Activated T-cell treated with anti-CD3 and anti-CD28 coated beads for 4 hours (primary cell): ENCODE results near the gene TNNT3.
"Not testable (repeated sequence)": the region's sequence is repeated elsewhere in the genome, so short reads cannot be mapped to it uniquely, and the experiment has no call there.

ENCODE experiments used
- DNase-seq: peaks from one replicate; pipeline ENCODE4 v3.0.0-alpha.2; 2020

TNNT3 gene

DNA sequence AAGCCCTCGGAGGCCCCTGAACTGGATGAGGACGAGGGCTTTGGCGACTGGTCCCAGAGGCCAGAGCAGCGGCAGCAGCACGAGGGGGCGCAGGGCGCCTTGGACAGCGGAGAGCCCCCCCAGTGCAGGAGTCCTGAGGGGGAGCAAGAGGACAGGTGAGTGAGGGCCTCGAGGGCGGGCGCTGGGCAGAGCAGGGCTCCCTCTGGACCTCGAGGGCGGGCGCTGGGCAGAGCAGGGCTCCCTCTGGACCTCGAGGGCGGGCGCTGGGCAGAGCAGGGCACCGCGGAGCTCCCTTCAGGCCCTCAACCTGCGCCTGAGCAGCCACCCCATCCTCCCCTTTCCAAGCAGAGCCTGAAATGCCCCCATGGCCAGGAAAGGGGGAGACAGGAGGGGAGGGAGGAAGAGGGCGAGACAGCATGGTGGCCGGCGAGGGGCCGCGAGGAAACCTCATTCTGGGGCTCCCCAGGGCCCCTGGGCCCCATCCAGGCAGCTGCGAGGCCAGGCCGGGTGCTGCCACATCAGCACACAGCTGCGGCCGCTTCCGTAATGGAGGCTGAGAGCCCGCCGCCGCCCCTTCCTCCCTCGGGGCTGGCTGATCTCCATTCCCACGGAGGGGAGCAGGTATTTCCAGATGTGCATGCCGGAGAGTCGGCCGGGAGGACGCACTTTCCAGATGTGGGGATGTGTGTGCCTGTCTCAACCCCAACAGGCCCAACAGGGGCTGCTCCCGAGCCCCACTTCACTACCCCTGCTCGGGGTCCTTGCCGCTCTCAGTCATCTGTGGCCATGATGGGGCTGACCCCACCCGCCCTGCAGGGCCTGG, 37.9 kb upstream of the TNNT3 start:
- no peak for DNase-seq

- peak; percentile 67 for DNase-seq
Observed at GRCh38 chr11:1882265-1883238, 37.0 kb upstream of the TNNT3 start.

GRCh38 chr11:1883346-1884302, 35.9 kb upstream of the TNNT3 start:
- DNase-seq = no peak

- no peak for DNase-seq
Observed at GRCh38 chr11:1884303-1884700, 35.2 kb upstream of the TNNT3 start.

- DNase-seq = not testable (repeated sequence)
Observed at GRCh38 chr11:1886551-1886950, 33.0 kb upstream of the TNNT3 start.

DNA sequence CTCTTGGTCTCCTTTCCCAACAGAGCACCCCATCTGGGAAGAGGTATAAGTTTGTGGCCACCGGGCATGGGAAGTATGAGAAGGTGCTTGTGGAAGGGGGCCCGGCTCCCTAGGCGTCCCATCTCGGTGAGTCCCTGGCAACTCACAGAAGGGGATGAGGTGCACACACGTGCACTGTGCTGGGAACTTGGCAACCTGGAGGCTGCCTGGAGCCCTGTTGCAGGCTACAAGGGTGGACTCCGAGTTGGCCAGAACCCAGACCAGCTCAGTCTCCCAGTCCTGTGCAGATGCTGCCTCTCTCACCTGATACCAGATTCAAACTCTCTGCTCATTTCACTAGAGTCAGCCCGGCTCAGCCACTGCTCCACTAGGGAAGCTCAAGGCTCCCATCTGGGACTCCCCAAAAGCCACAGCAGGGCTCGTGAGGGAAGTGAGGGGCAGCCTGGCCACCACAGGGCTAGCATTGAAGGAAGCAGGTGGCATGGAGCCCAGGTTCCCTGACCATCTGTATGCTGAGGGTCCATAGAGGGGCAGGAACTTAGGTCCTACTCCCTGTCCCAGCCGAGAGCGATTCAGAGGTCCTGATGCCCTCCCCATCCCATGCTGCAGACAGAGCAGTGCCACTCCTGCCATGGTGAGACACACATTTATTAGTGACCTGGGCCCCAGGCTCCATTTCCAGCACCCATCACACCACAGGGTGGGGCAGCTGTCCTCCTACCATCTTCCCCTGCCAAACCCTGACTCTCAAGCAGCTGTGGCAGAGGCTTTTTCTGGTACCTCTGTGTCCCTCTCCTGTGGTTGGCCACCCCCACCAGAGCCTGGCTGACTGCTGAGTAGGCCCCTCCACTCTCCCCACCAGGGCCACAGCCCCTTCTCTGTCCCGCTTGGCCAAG, 31.8 kb upstream of the TNNT3 start:
- no peak for DNase-seq

GRCh38 chr11:1888347-1888753, 31.2 kb upstream of the TNNT3 start:
- no peak for DNase-seq

- no peak for DNase-seq
Observed at GRCh38 chr11:1888811-1889210, 30.7 kb upstream of the TNNT3 start.

DNA sequence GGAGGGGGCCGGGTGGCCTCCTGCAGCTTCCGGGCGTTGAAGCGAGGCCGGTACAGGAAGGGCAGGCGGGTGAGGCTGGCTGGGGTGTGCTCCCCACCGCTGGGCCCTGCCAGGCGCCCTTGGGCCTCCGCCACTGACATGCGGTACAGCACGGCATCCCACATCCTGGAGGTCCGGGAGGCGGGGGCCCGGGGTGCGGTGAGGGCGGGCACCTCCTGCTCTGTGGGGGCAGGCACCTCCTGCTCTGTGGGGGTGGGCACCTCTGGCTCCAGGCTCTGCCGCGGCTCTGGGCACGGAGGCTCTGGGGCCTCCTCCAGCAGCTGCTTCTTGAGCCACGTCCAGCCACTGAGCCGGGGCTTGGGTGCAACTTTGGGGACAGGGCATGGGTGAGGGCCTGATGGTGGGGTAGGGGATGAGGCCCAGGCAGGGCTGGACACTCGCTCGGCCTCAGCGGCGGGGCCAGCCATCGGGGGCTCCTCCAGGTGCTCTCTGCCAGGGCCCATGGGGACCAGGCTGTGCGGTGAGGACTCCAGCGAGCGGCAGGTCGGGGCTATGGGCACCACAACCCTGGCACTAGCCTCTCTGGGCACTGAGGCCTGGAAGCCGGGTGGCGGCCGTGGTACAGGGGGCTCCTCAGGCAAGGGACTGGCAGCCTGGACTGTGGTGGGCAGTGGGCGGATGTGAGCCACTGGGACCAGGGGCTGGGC, 30.1 kb upstream of the TNNT3 start:
- DNase-seq = peak; percentile 36

GRCh38 chr11:1889941-1890855, 29.3 kb upstream of the TNNT3 start:
- DNase-seq = no peak

DNA sequence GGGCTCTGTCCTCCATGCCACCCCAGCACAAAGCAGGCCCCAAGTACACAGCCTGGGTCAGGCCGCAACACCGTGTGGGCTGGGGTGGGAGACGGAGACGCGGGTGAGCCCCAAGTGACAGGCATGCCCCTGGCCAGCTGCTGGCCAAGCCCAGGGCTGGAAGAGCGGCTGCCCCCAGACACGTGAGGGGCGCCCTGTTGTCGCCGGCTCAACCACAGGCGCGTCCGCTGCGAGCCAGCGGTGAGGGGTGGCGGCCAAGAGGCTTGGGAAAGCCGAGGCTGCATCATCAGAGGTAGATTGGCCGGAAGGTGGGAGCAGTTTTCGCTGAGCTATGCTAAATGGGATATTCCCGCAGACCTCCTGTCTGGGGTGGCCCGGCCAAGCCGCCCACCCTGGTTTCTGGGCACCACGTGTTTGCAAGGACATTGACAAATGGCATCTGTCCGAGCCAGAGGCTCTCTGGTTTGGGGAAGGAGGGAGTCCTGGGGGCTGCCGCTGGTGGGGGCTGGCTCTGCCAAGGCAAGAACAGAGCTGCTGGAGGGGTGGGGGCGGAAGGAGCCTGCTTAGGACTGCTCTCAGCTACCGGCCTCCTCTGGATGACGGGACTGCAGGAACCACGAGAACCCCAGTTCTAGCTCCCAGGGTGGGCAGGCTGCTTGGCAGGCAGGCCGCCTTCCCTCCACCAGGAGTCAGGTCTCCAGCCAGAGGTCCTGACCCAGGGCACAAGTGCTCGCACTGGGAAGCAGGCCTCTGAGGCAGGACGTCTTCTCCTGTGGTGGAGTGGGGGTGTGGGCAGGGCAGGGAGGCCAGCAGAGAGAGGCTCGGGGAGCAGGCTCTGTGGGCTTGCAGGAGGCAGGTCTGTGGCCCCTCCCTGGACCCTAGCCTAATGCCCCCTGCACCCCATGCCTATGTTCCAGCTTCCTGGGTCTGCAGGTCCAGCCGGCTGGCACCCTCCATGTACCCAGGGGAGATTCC, 28.4 kb upstream of the TNNT3 start:
- DNase-seq = no peak

DNA sequence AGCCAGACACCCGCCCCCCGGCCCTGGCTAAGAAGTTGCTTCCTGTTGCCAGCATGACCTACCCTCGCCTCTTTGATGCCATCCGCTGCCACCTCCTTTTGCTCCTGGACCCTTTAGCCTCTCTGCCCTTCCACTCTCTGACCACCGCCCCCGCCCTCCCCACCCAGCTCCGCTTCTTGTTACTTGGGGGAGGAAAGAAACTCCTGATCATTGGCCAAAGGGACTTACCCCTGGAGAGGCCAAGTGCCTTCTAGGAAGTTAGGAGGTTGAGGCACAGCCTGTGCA, 27.7 kb upstream of the TNNT3 start, which contains the start of gene PRR33:
Gene PRR33, minus strand, starts transcription at position 65 of the 285 bp plus-strand sequence. CDS start 1,311 bp downstream, outside the sequence.
- no peak for DNase-seq

DNA sequence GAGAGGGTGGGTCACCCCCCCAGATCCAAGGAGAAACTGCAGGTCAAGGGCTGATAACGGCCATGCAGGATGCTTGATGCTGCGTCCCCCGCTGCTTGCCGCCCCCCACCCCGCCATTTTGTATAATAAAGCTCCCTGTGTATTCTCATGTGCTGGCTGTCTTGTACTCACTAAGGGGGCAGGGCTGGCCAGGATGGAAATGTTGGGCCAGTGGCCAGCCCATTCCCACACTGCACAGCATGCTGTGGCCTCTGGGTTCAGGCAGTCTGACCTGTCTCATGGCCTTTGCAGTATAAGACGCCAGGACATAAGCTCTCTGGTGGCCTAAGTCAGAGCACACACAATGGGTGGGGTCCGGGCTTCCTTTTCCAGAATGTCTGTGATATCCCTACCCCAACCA, 27.4 kb upstream of the TNNT3 start:
- DNase-seq = no peak

DNA sequence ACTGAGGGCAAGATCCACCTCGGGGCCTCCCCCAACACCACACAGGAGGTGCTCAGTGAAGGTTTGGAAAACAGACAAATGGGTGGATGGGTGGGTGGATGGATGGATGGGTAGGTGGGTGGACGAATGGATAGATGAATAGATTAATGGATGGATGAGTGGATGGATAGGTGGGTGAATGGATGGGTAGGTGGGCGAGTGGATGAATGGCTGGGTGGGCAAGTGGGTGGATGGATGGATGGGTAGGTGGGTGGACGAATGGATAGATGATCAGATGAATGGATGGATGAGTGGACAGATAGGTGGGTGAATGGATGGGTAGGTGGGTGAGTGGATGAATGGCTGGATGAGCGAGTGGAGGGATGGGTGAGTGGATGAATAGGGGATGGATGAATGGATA, 26.9 kb upstream of the TNNT3 start:
- DNase-seq = no peak

- DNase-seq = no peak
Observed at GRCh38 chr11:1893581-1894359, 25.7 kb upstream of the TNNT3 start.

DNA sequence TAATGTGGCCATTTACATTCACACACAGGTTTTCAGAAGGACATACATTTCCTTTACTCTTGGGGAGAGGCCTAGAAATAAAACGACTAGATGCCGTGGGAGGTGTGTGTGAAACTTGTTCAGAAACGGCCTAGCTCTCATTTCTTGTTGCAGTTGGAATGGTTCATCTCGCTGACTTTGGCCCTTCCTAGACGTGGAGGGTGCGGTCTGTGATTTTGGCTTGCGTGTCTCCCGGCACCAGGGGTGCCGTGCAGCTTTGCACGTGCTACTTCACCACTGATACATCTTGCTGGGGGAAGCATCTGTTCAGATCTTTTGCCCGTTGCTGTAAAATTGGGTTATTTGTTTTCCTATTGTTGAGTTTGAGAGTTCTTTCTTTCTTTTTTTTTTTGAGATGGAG, 24.7 kb upstream of the TNNT3 start:
- no peak for DNase-seq

- no peak for DNase-seq
Observed at GRCh38 chr11:1896468-1896867, 23.0 kb upstream of the TNNT3 start.

DNA sequence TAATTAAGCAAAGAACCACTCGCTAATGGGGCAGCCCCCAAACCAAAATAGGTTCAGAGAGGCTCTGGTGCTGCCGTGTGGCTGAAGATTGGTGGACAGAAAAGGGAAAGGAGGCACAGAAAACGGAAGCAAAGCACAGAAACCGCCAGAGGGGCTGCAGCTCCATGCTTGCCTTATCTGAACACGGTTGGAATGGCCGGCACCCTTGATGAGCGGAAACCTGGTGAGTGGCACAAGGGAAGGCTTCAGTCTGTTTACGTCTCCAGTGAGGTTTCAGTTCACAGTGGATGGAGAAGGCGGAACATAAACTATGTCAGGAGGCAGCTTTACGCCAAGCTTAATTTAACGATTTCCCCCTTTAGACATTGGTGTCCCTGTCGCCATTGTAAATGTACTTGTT, 22.6 kb upstream of the TNNT3 start:
- DNase-seq = no peak
